HepG2 (cell line): ENCODE data around the gene DHRS9. TPM values are rescaled to one million over a fixed set of nuclear protein-coding genes. Genes with fewer than 3 reads are reported as not detected.

ENCODE experiments used
- ATAC-seq: fragments of 200-7000 bp; cut with Tn5 transposase; 3 replicates; pipeline ENCODE4 v1.9.1; 2020; ENCODE audit warnings: mild to moderate bottlenecking, moderate library complexity
- BruUV-seq: library from RNA; stranded (reverse); fragments of 400-500 nt; replicated peaks from 2 replicates; lab custom pipeline; 2021; lab: Mats Ljungman, UMichigan
- CTCF ChIA-PET: fragments of 300-600 bp; formaldehyde crosslinking; extraction: SDS; loops from one replicate; lab custom pipeline; 2021; ENCODE audit warnings: low total read pairs, inconsistent platforms, low intra/inter-chr PET ratio; lab: Yijun Ruan, JAX
- POLR2A ChIA-PET: fragments of 350-600 bp; sonication (Branson Sonifier 250); formaldehyde crosslinking; loops from one replicate; lab custom pipeline; 2020; ENCODE audit warnings: antibody characterized with exemption, inconsistent platforms; lab: Yijun Ruan, JAX
- DNase-seq: peaks from one replicate; pipeline ENCODE4 v3.0.0-alpha.2; 2015; ENCODE audit warnings: low spot score
- FAIRE-seq: peaks from 3 replicates; lab custom pipeline; 2011; peaks lifted over from hg19 to GRCh38; lab: Jason Lieb, UNC
- H2AFZ ChIP-seq: one replicate; pipeline ENCODE4 v1.6.1; 2011; ENCODE audit warnings: low read length, inconsistent platforms
- H3K27ac ChIP-seq: fragments of 300-600 bp; 3 replicates; pipeline ENCODE4 v1.8.0; 2011; ENCODE audit warnings: mixed run types, mild to moderate bottlenecking, mixed read lengths, low read length, inconsistent platforms; ENCODE audit not compliant: insufficient read depth; ENCODE audit errors: extremely low read length
- H3K27me3 ChIP-seq, 2 experiments: fragments of 200-600 bp in 1 of 2; 2 replicates in 1 of 2; 3 replicates in 1 of 2; pipeline versions ENCODE4 v1.6.0 to v1.8.0; 2011; ENCODE audit warnings: low read length in 2 of 2, mild to moderate bottlenecking in 2 of 2, moderate library complexity in 2 of 2, inconsistent platforms in 1 of 2; ENCODE audit not compliant: insufficient read depth in 2 of 2, control insufficient read depth in 1 of 2
- H3K36me3 ChIP-seq, 2 experiments: fragments of 200-600 bp in 1 of 2; replicated peaks in 1 of 2; 2 replicates in 1 of 2; 3 replicates in 1 of 2; pipeline versions ENCODE4 v1.5.1 to v1.8.0; 2011; ENCODE audit warnings: low read length in 2 of 2, inconsistent platforms in 1 of 2; ENCODE audit not compliant: insufficient read depth in 2 of 2, control insufficient read depth in 1 of 2
- H3K4me1 ChIP-seq: 2 replicates; pipeline ENCODE4 v1.5.1; 2012; ENCODE audit warnings: low read length, inconsistent platforms; ENCODE audit not compliant: insufficient read depth
- H3K4me2 ChIP-seq: 2 replicates; pipeline ENCODE4 v1.6.0; 2011; ENCODE audit warnings: low read depth, low read length, inconsistent platforms
- H3K4me3 ChIP-seq, 3 experiments: fragments of 200-600 bp in 1 of 3; sonication (generic), shearing (Covaris generic) in 1 of 3; replicated peaks in 1 of 3; 2 replicates each; pipeline ENCODE4 v1.5.1; 2011 to 2016; ENCODE audit warnings: low read length in 3 of 3, inconsistent platforms in 2 of 3, low read depth in 2 of 3, mild to moderate bottlenecking in 2 of 3, control low read depth in 1 of 3, mixed read lengths in 1 of 3; ENCODE audit not compliant: insufficient read depth in 1 of 3
- H3K79me2 ChIP-seq: one replicate; pipeline ENCODE4 v1.6.1; 2011; ENCODE audit warnings: low read length, inconsistent platforms; ENCODE audit not compliant: insufficient read depth
- H3K9ac ChIP-seq: 2 replicates; pipeline ENCODE4 v1.6.0; 2011; ENCODE audit warnings: mild to moderate bottlenecking, low read depth, low read length, inconsistent platforms; ENCODE audit not compliant: insufficient read depth
- H3K9me3 ChIP-seq: 2 replicates; pipeline ENCODE4 v1.5.1; 2012; ENCODE audit warnings: mild to moderate bottlenecking, low read length
- H4K20me1 ChIP-seq: 2 replicates; pipeline ENCODE4 v1.6.0; 2011; ENCODE audit warnings: inconsistent platforms, mild to moderate bottlenecking, low read length, moderate library complexity; ENCODE audit not compliant: insufficient read depth
- RNF219 ChIP-seq: sonication (generic); formaldehyde crosslinking; IDR thresholded peaks from 2 replicates; pipeline ENCODE4 v1.5.0; 2020; ENCODE audit warnings: mild to moderate bottlenecking, missing genetic modification reagents
- RXRB ChIP-seq: IDR thresholded peaks from 2 replicates; pipeline ENCODE4 v1.6.1; 2016; ENCODE audit warnings: borderline replicate concordance, missing genetic modification reagents, missing compliant biosample characterization
- ZKSCAN8 ChIP-seq: IDR thresholded peaks from 2 replicates; pipeline ENCODE4 v1.6.1; 2016; ENCODE audit warnings: borderline replicate concordance, missing genetic modification reagents, missing compliant biosample characterization
- ZNF160 ChIP-seq: sonication (generic); formaldehyde crosslinking; IDR thresholded peaks from 2 replicates; pipeline ENCODE4 v1.8.0; 2022; ENCODE audit warnings: mild to moderate bottlenecking, inconsistent platforms, missing genetic modification reagents
- ZNF253 ChIP-seq: sonication (generic); formaldehyde crosslinking; IDR thresholded peaks from 2 replicates; pipeline ENCODE4 v1.8.0; 2022; ENCODE audit warnings: mild to moderate bottlenecking, missing genetic modification reagents, borderline replicate concordance
- ZNF607 ChIP-seq: sonication (generic); formaldehyde crosslinking; IDR thresholded peaks from 2 replicates; pipeline ENCODE4 v1.5.1; 2020; ENCODE audit warnings: missing genetic modification reagents, mild to moderate bottlenecking, borderline replicate concordance
- WGBS: methylation state at CpG from one replicate; pipeline ENCODE4 v1.1.6; 2017; ENCODE audit warnings: low lambda C conversion rate; 5-methylcytosine and 5-hydroxymethylcytosine counted together
- in situ Hi-C: cut with HindIII; loops from 2 replicates; pipeline ENCODE4 v1.10.0; 2017; ENCODE audit warnings: low pct_unique_long_range_greater_than_20kb; ENCODE audit not compliant: extremely low pct_ligation_motif_present
- intact Hi-C: fragments of 100-400 bp; cut with micrococcal nuclease; formaldehyde crosslinking; loops from one replicate; pipeline ENCODE4 v1.10.0; 2022; ENCODE audit not compliant: unreplicated experiment
- polyA plus RNA-seq, 8 experiments: library from polyadenylated mRNA; depleted of rRNA in 3 of 8; stranded (reverse) in 7 of 8; unstranded in 1 of 8; fragments of >200 nt; fragmentation: Illumina TruSeq in 4 of 8; extraction: Trizol in 4 of 8; gene quantifications; 2 replicates each; pipeline versions ENCODE4 v1.2.1 to v1.2.3, GENCODE V29; 2011 to 2016; ENCODE audit warnings: low read depth in 4 of 8, missing spikeins in 1 of 8, mixed read lengths in 1 of 8; ENCODE audit not compliant: insufficient read depth in 1 of 8
- total RNA-seq, 5 experiments: library from RNA; depleted of rRNA; stranded (reverse); fragments of >200 nt; fragmentation: Illumina TruSeq; extraction: Trizol; gene quantifications; 2 replicates each; pipeline ENCODE4 v1.2.3, GENCODE V29; 2016; ENCODE audit warnings: low read depth in 1 of 5
- TF ChIP-seq, protein P1 (sequence below): sonication (generic); IDR thresholded peaks from 2 replicates; pipeline ENCODE4 v1.6.1; 2016; ENCODE audit warnings: low read depth, borderline replicate concordance

Gene DHRS9
- total and polyA plus RNA-seq, 2 of the 13 experiments (the other 11 are each of a cell fraction or from before 2014, with no cell fraction given) = not detected

DNA sequence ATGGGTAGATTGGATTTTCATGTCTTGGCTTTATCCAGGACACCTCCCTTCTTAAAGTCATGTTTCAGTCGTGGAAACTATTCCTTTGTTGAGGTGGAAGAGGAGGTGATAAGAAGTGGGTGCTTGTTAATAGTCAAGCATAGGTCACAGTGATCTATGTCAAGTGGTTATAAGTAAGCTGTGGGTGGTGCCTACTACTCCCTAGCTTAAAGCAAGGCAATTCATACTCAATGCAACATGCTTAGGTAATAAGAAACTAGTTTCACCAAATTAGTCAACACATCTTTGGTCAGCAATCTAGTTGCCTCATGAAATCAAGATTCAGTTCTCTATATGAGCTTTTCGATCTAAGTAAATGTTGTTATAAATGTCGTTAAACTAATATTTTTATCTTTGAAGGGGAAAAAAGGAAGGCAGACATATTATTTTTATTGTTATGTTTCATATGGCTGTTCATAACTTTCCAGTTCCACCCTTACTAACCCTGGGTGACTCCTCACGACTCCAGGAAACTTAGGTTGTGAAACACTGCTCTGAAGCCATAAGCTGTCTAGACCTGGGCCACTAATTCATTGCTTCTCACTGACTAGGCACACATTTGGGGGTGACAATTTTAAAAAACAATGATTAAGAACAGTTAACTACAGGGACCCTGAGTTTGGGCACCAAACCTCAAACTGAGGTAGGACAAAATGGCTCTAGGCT is 32.5 kb upstream of the DHRS9 start:
- in situ Hi-C loops (no loop called here), intact Hi-C loops (no loop called here)
- no peak overlapping the region for H3K4me3 ChIP-seq
- ChIA-PET CTCF (no interaction called here), POLR2A (no interaction called here)
- H3K27ac ChIP-seq = no peak overlapping the region
- no peak for DNase-seq
- no peak overlapping the region for H3K9ac ChIP-seq
- no peak overlapping the region for H2AFZ ChIP-seq
- ATAC-seq = no peak
- no TSS peak for BruUV-seq
- H3K27me3 ChIP-seq = no peaks in the 10 kb centered on the region
- TF ChIP-seq ZNF607 (CRISPR knock-in tag) (no peak), RNF219 (no peak), RXRB (CRISPR knock-in tag) (no peak), ZNF160 (CRISPR knock-in tag) (no peak), ZNF253 (CRISPR knock-in tag) (no peak), ZKSCAN8 (CRISPR knock-in tag) (no peak)
- TF ChIP-seq, protein P1, sequence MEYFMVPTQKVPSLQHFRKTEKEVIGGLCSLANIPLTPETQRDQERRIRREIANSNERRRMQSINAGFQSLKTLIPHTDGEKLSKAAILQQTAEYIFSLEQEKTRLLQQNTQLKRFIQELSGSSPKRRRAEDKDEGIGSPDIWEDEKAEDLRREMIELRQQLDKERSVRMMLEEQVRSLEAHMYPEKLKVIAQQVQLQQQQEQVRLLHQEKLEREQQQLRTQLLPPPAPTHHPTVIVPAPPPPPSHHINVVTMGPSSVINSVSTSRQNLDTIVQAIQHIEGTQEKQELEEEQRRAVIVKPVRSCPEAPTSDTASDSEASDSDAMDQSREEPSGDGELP = no peak
- WGBS = 29% methylated on average over 4 of the region's 4 CpGs
- no peaks in the 10 kb centered on the region for H4K20me1 ChIP-seq
- H3K9me3 ChIP-seq = no peaks in the 10 kb centered on the region
- no peaks in the 10 kb centered on the region for H3K79me2 ChIP-seq
- H3K4me1 ChIP-seq = no peaks in the 10 kb centered on the region
- H3K4me2 ChIP-seq = no peak overlapping the region
- no peaks in the 10 kb centered on the region for H3K36me3 ChIP-seq
- no peak for FAIRE-seq
